Urothelium cell line (cell line): ENCODE data around the gene FERMT2.

Source experiments
- DNase-seq: peaks from one replicate; pipeline ENCODE4 v3.0.0; 2011; ENCODE audit warnings: low spot score, mixed read lengths
- FAIRE-seq: peaks from 2 replicates; lab custom pipeline; 2011; peaks lifted over from hg19 to GRCh38; lab: Jason Lieb, UNC

The FERMT2 gene

GRCh38 chr14:52950898-52951680, at the start of gene FERMT2:
TSS of gene FERMT2 (minus strand) at chr14:52951050. CDS start at chr14:52950568, 482 bp downstream.
- peak; percentile 99 for DNase-seq
- FAIRE-seq: peak; percentile 84

GRCh38 chr14:52998376-52999015, 47.6 kb upstream of the FERMT2 start:
- no peak for FAIRE-seq
- no peak for DNase-seq

- FAIRE-seq: no peak
- DNase-seq: no peak
Observed at GRCh38 chr14:52996493-52996892, 45.6 kb upstream of the FERMT2 start.

- FAIRE-seq (no peak), DNase-seq (no peak)
Observed at GRCh38 chr14:52995998-52996397, 45.1 kb upstream of the FERMT2 start.

GRCh38 chr14:52992236-52992870, 41.5 kb upstream of the FERMT2 start:
- FAIRE-seq (no peak), DNase-seq (no peak)

- no peak for DNase-seq
- FAIRE-seq: no peak
Observed at GRCh38 chr14:52988139-52988538, 37.3 kb upstream of the FERMT2 start.

- peak; percentile 0 for DNase-seq
- FAIRE-seq: no peak
Observed at GRCh38 chr14:52987514-52987913, 36.7 kb upstream of the FERMT2 start.

- DNase-seq (no peak), FAIRE-seq (peak; percentile 75)
Observed at GRCh38 chr14:52987042-52987441, 36.2 kb upstream of the FERMT2 start.

GRCh38 chr14:52977798-52978197, 26.9 kb upstream of the FERMT2 start:
- peak; percentile 74 for FAIRE-seq
- DNase-seq: peak; percentile 71

GRCh38 chr14:52974406-52974805, 23.6 kb upstream of the FERMT2 start:
- no peak for FAIRE-seq

GRCh38 chr14:52961060-52961639, 10.3 kb upstream of the FERMT2 start:
- FAIRE-seq (no peak), DNase-seq (peak; percentile 84)

More at GRCh38 chr14:52974406-52974805, 23.6 kb upstream of the FERMT2 start:
- no peak for DNase-seq

- FAIRE-seq: no peak
- no peak for DNase-seq
Observed at GRCh38 chr14:52960627-52961026, 9.8 kb upstream of the FERMT2 start.

- no peak for DNase-seq
Observed at GRCh38 chr14:52954346-52955214, 3.7 kb upstream of the FERMT2 start.

GRCh38 chr14:52951681-52952554, 1.1 kb upstream of the FERMT2 start:
- FAIRE-seq (no peak), DNase-seq (peak; percentile 85)

More at GRCh38 chr14:52954346-52955214, 3.7 kb upstream of the FERMT2 start:
- peak; percentile 65 for FAIRE-seq

GRCh38 chr14:52950410-52950897, 396 bp downstream of the FERMT2 start:
- DNase-seq: peak; percentile 70

GRCh38 chr14:52949711-52950409, 990 bp downstream of the FERMT2 start:
- peak; percentile 53 for FAIRE-seq
- peak; percentile 61 for DNase-seq

More at GRCh38 chr14:52950410-52950897, 396 bp downstream of the FERMT2 start:
- FAIRE-seq: peak; percentile 81

- FAIRE-seq (no peak), DNase-seq (no peak)
Observed at GRCh38 chr14:52949249-52949648, 1.6 kb downstream of the FERMT2 start.

- no peak for DNase-seq
- no peak for FAIRE-seq
Observed at GRCh38 chr14:52948836-52949235, 2.0 kb downstream of the FERMT2 start.
